K562 (cell line): ENCODE results near the gene WDR62. TPM values are rescaled to one million over a fixed set of nuclear protein-coding genes. Genes with fewer than 3 reads are reported as not detected.
A peak's percentile ranks its signal among the peaks of the same experiment; 100 is the strongest.

Experiments
- BCL6 ChIP-seq: fragments of 250-450 bp; sonication (Bioruptor Pico); IDR thresholded peaks from 2 replicates; pipeline ENCODE4 v1.4.0; 2020
- BRD9 ChIP-seq: fragments of 450-650 bp; IDR thresholded peaks from 2 replicates; pipeline ENCODE4 v1.6.1; 2018; ENCODE audit warnings: low read depth; ENCODE audit not compliant: partially characterized antibody
- C11orf30 ChIP-seq: fragments of 450-650 bp; IDR thresholded peaks from 2 replicates; pipeline ENCODE4 v1.6.1; 2016; ENCODE audit warnings: low read depth, mild to moderate bottlenecking
- ELF2 ChIP-seq: fragments of 250-450 bp; sonication (Bioruptor Pico); IDR thresholded peaks from 2 replicates; pipeline ENCODE4 v1.5.0; 2021; ENCODE audit warnings: mild to moderate bottlenecking
- GATA2 ChIP-seq: sonication (generic); formaldehyde crosslinking; IDR thresholded peaks from 2 replicates; pipeline ENCODE4 v1.4.0; 2020; ENCODE audit warnings: mild to moderate bottlenecking, missing genetic modification reagents
- L3MBTL2 ChIP-seq: fragments of 450-650 bp; IDR thresholded peaks from 2 replicates; pipeline ENCODE4 v1.6.1; 2016; ENCODE audit warnings: mild to moderate bottlenecking, moderate library complexity
- MYNN ChIP-seq, 2 experiments: sonication (generic); formaldehyde crosslinking in 1 of 2; IDR thresholded peaks; 2 replicates each; pipeline versions ENCODE4 v1.5.0 to v1.6.1; 2016 to 2020; ENCODE audit warnings: antibody characterized with exemption in 1 of 2, missing genetic modification reagents in 1 of 2
- PCBP2 ChIP-seq: fragments of 200-400 bp; formaldehyde crosslinking; IDR thresholded peaks from 2 replicates; pipeline ENCODE4 v1.6.1; 2018; ENCODE audit warnings: low read length, low read depth, mild to moderate bottlenecking, moderate library complexity; ENCODE audit not compliant: poor library complexity, severe bottlenecking
- SAFB ChIP-seq: fragments of 200-400 bp; formaldehyde crosslinking; IDR thresholded peaks from 2 replicates; pipeline ENCODE4 v1.6.1; 2017; ENCODE audit warnings: low read depth, low read length, borderline replicate concordance
- SMAD1 ChIP-seq: fragments of 150-350 bp; IDR thresholded peaks from 2 replicates; pipeline ENCODE4 v1.6.1; 2014; ENCODE audit warnings: low read length, low read depth; ENCODE audit not compliant: partially characterized antibody
- ZBTB7A ChIP-seq: IDR thresholded peaks from 2 replicates; pipeline ENCODE4 v1.6.1; 2011; ENCODE audit warnings: low read depth, mild to moderate bottlenecking, low read length, moderate library complexity, borderline replicate concordance; ENCODE audit not compliant: control insufficient read depth
- ZNF143 ChIP-seq: sonication (generic); formaldehyde crosslinking; IDR thresholded peaks from 2 replicates; pipeline ENCODE4 v1.9.0; 2022; ENCODE audit warnings: mild to moderate bottlenecking, missing genetic modification reagents
- ZNF444 ChIP-seq: fragments of 250-450 bp; sonication (Bioruptor Pico); IDR thresholded peaks from 2 replicates; pipeline ENCODE4 v1.4.0; 2020; ENCODE audit warnings: mild to moderate bottlenecking, moderate library complexity
- ZNF589 ChIP-seq: fragments of 200-800 bp; sonication (Bioruptor generic); IDR thresholded peaks from 2 replicates; pipeline ENCODE4 v1.6.1; 2016; ENCODE audit warnings: low read depth, missing genetic modification characterization, missing compliant biosample characterization
- ZNF644 ChIP-seq: fragments of 200-800 bp; sonication (Bioruptor generic); IDR thresholded peaks from 2 replicates; pipeline ENCODE4 v1.6.1; 2016; ENCODE audit warnings: low read depth, missing genetic modification characterization, missing compliant biosample characterization
- polyA plus RNA-seq, 8 experiments: library from polyadenylated mRNA; depleted of rRNA in 4 of 8; stranded (reverse) in 5 of 8; unstranded in 3 of 8; fragments of >200 nt; fragmentation: Nextera tagmentation in 2 of 8; fragmentation: Illumina TruSeq in 1 of 8; extraction: Ambion mirVana in 2 of 8; extraction: Trizol in 1 of 8; gene quantifications; 2 replicates each; pipeline versions ENCODE4 v1.2.1 to v1.2.3, GENCODE V29; 2011 to 2014; ENCODE audit warnings: inconsistent platforms in 1 of 8, missing spikeins in 1 of 8
- total RNA-seq, 7 experiments: library from RNA; depleted of rRNA in 6 of 7; stranded (reverse); fragments of >200 nt in 6 of 7; fragmentation: Illumina TruSeq in 2 of 7; extraction: Trizol in 2 of 7; gene quantifications; 2 replicates each; pipeline versions ENCODE4 v1.2.1 to v1.2.3, GENCODE V29; 2011 to 2021; ENCODE audit warnings: low replicate concordance in 1 of 7
- TF ChIP-seq, protein P1 (sequence below), 2 experiments: fragments of 450-650 bp in 1 of 2; sonication (generic) in 1 of 2; formaldehyde crosslinking; conservative IDR thresholded peaks; 2 replicates each; pipeline versions ENCODE4 v1.4.0 to v1.8.1; 2020 to 2022; ENCODE audit warnings: mild to moderate bottlenecking in 1 of 2, missing genetic modification reagents in 1 of 2
- TF ChIP-seq, protein P2 (sequence below): fragments of 200-600 bp; sonication (generic); IDR thresholded peaks from one replicate; pipeline ENCODE4 v1.6.1; 2012; ENCODE audit warnings: mild to moderate bottlenecking, low read depth, low read length, inconsistent platforms

WDR62 gene
- total and polyA plus RNA-seq, 9 of the 15 experiments (the other 6 are each of a cell fraction or from before 2014, with no cell fraction given): 0.35 to 32.8 (median 14.4) TPM

DNA sequence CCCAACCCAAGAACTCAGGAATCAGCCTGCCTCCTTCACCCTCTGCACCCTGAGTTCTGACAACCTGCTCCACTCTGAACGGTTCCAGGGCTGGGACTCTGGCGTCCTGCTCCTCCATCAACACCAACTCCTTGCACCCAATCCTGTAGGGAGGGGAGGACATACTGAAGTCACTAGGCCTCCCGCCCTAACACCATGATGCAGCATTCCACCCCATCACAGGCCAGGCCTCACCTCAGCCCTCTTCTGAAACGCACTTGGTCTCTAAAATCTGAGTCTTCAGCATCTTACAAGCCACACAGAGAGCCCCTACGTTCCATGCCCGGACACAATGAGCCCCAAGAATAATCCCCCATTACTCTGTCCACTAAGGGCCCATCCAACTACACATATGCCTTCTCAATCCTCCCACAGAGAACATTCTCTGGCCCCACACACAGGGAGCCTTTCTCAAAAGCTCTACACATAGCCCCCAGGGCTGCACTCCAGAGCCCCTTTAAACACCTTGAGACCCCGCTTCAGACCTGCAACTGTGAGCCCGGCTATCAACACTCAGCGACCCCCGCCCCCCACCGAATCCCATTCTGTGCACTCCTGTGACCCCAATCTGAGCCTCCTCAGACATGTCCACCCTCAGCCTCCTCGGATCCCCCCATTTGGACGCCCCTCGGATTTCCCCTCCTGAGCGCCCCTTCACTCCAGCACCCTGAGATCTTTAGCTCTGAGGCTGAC, 41.3 kb upstream of the WDR62 start (continued):
- TF ChIP-seq ZNF143: no peak
- no peak for TF ChIP-seq ZNF444 (CRISPR knock-in tag)
- no peak for TF ChIP-seq ZNF644 (tag)
- peak; percentile 36 for TF ChIP-seq C11orf30
- no peak for TF ChIP-seq SMAD1
- TF ChIP-seq BCL6 (CRISPR knock-in tag): no peak
- no peak for TF ChIP-seq GATA2 (CRISPR knock-in tag)
- no peak for TF ChIP-seq ZNF589 (CRISPR knock-in tag)
- no peak for TF ChIP-seq MYNN (IDR thresholded peaks at IDR 0.05)
- no peak for TF ChIP-seq MYNN (CRISPR knock-in tag; IDR thresholded peaks at IDR 0.05)
- TF ChIP-seq ELF2: no peak
- no peak for TF ChIP-seq L3MBTL2
- TF ChIP-seq BRD9: no peak
- TF ChIP-seq ZBTB7A: peak; percentile 44; the same call in 1 of the 2 replicates
- TF ChIP-seq, protein P1, sequence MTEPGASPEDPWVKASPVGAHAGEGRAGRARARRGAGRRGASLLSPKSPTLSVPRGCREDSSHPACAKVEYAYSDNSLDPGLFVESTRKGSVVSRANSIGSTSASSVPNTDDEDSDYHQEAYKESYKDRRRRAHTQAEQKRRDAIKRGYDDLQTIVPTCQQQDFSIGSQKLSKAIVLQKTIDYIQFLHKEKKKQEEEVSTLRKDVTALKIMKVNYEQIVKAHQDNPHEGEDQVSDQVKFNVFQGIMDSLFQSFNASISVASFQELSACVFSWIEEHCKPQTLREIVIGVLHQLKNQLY (CRISPR knock-in tag; conservative IDR thresholded peaks at IDR 0.05): no peak
- TF ChIP-seq, protein P2, sequence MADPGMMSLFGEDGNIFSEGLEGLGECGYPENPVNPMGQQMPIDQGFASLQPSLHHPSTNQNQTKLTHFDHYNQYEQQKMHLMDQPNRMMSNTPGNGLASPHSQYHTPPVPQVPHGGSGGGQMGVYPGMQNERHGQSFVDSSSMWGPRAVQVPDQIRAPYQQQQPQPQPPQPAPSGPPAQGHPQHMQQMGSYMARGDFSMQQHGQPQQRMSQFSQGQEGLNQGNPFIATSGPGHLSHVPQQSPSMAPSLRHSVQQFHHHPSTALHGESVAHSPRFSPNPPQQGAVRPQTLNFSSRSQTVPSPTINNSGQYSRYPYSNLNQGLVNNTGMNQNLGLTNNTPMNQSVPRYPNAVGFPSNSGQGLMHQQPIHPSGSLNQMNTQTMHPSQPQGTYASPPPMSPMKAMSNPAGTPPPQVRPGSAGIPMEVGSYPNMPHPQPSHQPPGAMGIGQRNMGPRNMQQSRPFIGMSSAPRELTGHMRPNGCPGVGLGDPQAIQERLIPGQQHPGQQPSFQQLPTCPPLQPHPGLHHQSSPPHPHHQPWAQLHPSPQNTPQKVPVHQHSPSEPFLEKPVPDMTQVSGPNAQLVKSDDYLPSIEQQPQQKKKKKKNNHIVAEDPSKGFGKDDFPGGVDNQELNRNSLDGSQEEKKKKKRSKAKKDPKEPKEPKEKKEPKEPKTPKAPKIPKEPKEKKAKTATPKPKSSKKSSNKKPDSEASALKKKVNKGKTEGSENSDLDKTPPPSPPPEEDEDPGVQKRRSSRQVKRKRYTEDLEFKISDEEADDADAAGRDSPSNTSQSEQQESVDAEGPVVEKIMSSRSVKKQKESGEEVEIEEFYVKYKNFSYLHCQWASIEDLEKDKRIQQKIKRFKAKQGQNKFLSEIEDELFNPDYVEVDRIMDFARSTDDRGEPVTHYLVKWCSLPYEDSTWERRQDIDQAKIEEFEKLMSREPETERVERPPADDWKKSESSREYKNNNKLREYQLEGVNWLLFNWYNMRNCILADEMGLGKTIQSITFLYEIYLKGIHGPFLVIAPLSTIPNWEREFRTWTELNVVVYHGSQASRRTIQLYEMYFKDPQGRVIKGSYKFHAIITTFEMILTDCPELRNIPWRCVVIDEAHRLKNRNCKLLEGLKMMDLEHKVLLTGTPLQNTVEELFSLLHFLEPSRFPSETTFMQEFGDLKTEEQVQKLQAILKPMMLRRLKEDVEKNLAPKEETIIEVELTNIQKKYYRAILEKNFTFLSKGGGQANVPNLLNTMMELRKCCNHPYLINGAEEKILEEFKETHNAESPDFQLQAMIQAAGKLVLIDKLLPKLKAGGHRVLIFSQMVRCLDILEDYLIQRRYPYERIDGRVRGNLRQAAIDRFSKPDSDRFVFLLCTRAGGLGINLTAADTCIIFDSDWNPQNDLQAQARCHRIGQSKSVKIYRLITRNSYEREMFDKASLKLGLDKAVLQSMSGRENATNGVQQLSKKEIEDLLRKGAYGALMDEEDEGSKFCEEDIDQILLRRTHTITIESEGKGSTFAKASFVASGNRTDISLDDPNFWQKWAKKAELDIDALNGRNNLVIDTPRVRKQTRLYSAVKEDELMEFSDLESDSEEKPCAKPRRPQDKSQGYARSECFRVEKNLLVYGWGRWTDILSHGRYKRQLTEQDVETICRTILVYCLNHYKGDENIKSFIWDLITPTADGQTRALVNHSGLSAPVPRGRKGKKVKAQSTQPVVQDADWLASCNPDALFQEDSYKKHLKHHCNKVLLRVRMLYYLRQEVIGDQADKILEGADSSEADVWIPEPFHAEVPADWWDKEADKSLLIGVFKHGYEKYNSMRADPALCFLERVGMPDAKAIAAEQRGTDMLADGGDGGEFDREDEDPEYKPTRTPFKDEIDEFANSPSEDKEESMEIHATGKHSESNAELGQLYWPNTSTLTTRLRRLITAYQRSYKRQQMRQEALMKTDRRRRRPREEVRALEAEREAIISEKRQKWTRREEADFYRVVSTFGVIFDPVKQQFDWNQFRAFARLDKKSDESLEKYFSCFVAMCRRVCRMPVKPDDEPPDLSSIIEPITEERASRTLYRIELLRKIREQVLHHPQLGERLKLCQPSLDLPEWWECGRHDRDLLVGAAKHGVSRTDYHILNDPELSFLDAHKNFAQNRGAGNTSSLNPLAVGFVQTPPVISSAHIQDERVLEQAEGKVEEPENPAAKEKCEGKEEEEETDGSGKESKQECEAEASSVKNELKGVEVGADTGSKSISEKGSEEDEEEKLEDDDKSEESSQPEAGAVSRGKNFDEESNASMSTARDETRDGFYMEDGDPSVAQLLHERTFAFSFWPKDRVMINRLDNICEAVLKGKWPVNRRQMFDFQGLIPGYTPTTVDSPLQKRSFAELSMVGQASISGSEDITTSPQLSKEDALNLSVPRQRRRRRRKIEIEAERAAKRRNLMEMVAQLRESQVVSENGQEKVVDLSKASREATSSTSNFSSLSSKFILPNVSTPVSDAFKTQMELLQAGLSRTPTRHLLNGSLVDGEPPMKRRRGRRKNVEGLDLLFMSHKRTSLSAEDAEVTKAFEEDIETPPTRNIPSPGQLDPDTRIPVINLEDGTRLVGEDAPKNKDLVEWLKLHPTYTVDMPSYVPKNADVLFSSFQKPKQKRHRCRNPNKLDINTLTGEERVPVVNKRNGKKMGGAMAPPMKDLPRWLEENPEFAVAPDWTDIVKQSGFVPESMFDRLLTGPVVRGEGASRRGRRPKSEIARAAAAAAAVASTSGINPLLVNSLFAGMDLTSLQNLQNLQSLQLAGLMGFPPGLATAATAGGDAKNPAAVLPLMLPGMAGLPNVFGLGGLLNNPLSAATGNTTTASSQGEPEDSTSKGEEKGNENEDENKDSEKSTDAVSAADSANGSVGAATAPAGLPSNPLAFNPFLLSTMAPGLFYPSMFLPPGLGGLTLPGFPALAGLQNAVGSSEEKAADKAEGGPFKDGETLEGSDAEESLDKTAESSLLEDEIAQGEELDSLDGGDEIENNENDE: no peak
- no peak for TF ChIP-seq SAFB
- TF ChIP-seq PCBP2: no peak
